ENCODE measurements around the gene GAS6. TPM values are rescaled to one million over a fixed set of nuclear protein-coding genes. Genes with fewer than 3 reads are reported as not detected.
"Not testable (repeated sequence)": the region's sequence is repeated elsewhere in the genome, so short reads cannot be mapped to it uniquely, and the experiment has no call there.

Gene GAS6
- total RNA-seq, 2 experiments from 2014 or later, result 0.16 to 0.27 TPM

GRCh38 chr13:113843864-113844556 lies 19.9 kb downstream of the GAS6 start:
- Mint-ChIP-seq H3K36me3 (peaks cover 4% of the 10 kb centered on the region), H3K9me3 (peaks cover 10% of the 10 kb centered on the region), H3K27ac (no peak overlapping the region), H3K4me3 (no peak overlapping the region), H3K4me1 (peaks cover 38% of the 10 kb centered on the region), H3K27me3 (peaks cover 11% of the 10 kb centered on the region)
- DNase-seq, result no peak

- Mint-ChIP-seq H3K9me3 (peaks cover 10% of the 10 kb centered on the region), H3K4me1 (peaks cover 38% of the 10 kb centered on the region)
- DNase-seq, result no peak
Observed at GRCh38 chr13:113843063-113843654, 20.7 kb downstream of the GAS6 start.

GRCh38 chr13:113842336-113843062 lies 21.4 kb downstream of the GAS6 start:
- no peak overlapping the region for H3K4me3 Mint-ChIP-seq
- H3K36me3 Mint-ChIP-seq, result peaks cover 4% of the 10 kb centered on the region
- peaks cover 38% of the 10 kb centered on the region for H3K4me1 Mint-ChIP-seq
- H3K27me3 Mint-ChIP-seq, result peaks cover 8% of the 10 kb centered on the region
- no peak overlapping the region for H3K27ac Mint-ChIP-seq
- H3K9me3 Mint-ChIP-seq, result peaks cover 10% of the 10 kb centered on the region
- no peak for DNase-seq

More at GRCh38 chr13:113843063-113843654, 20.7 kb downstream of the GAS6 start:
- Mint-ChIP-seq H3K36me3 (peaks cover 4% of the 10 kb centered on the region), H3K27ac (no peak overlapping the region), H3K27me3 (peaks cover 11% of the 10 kb centered on the region), H3K4me3 (no peak overlapping the region)

GRCh38 chr13:113841353-113841650 lies 22.6 kb downstream of the GAS6 start:
- peaks cover 8% of the 10 kb centered on the region for H3K27me3 Mint-ChIP-seq
- H3K27ac Mint-ChIP-seq, result no peak overlapping the region
- no peak overlapping the region for H3K4me3 Mint-ChIP-seq
- peaks cover 33% of the 10 kb centered on the region for H3K4me1 Mint-ChIP-seq
- DNase-seq, result no peak
- peaks cover 4% of the 10 kb centered on the region for H3K36me3 Mint-ChIP-seq
- peaks cover 10% of the 10 kb centered on the region for H3K9me3 Mint-ChIP-seq

GRCh38 chr13:113840541-113841352 lies 23.1 kb downstream of the GAS6 start:
- Mint-ChIP-seq H3K4me3 (no peak overlapping the region), H3K9me3 (peaks cover 10% of the 10 kb centered on the region), H3K27ac (no peak overlapping the region), H3K36me3 (peaks cover 4% of the 10 kb centered on the region), H3K27me3 (peaks cover 8% of the 10 kb centered on the region), H3K4me1 (peaks cover 28% of the 10 kb centered on the region)
- no peak for DNase-seq

GRCh38 chr13:113839536-113840204 lies 24.2 kb downstream of the GAS6 start:
- H3K27ac Mint-ChIP-seq, result no peak overlapping the region
- H3K27me3 Mint-ChIP-seq, result peaks cover 12% of the 10 kb centered on the region
- peaks cover 17% of the 10 kb centered on the region for H3K4me1 Mint-ChIP-seq
- H3K4me3 Mint-ChIP-seq, result no peak overlapping the region
- no peak for DNase-seq
- peaks cover 10% of the 10 kb centered on the region for H3K9me3 Mint-ChIP-seq
- peaks cover 4% of the 10 kb centered on the region for H3K36me3 Mint-ChIP-seq

GRCh38 chr13:113838711-113839201 lies 25.1 kb downstream of the GAS6 start:
- Mint-ChIP-seq H3K27me3 (peaks cover 9% of the 10 kb centered on the region), H3K36me3 (peaks cover 4% of the 10 kb centered on the region), H3K4me3 (no peak overlapping the region), H3K9me3 (peaks cover 10% of the 10 kb centered on the region), H3K4me1 (peaks cover 12% of the 10 kb centered on the region), H3K27ac (no peak overlapping the region)
- no peak for DNase-seq

- peaks cover 10% of the 10 kb centered on the region for H3K9me3 Mint-ChIP-seq
- no peak for DNase-seq
- H3K4me1 Mint-ChIP-seq, result peaks cover 10% of the 10 kb centered on the region
- H3K27me3 Mint-ChIP-seq, result peaks cover 9% of the 10 kb centered on the region
- H3K4me3 Mint-ChIP-seq, result no peak overlapping the region
- peaks cover 4% of the 10 kb centered on the region for H3K36me3 Mint-ChIP-seq
- no peak overlapping the region for H3K27ac Mint-ChIP-seq
Observed at GRCh38 chr13:113837560-113838355, 26.1 kb downstream of the GAS6 start.

GRCh38 chr13:113836768-113837559 lies 26.9 kb downstream of the GAS6 start:
- no peak for DNase-seq
- H3K9me3 Mint-ChIP-seq, result peaks cover 7% of the 10 kb centered on the region
- peaks cover 6% of the 10 kb centered on the region for H3K4me1 Mint-ChIP-seq
- peaks cover 6% of the 10 kb centered on the region for H3K27me3 Mint-ChIP-seq
- peaks cover 4% of the 10 kb centered on the region for H3K36me3 Mint-ChIP-seq
- no peak overlapping the region for H3K27ac Mint-ChIP-seq
- H3K4me3 Mint-ChIP-seq, result no peak overlapping the region

- no peak overlapping the region for H3K27ac Mint-ChIP-seq
- no peak for DNase-seq
- H3K36me3 Mint-ChIP-seq, result no peaks in the 10 kb centered on the region
- no peak overlapping the region for H3K4me3 Mint-ChIP-seq
- H3K4me1 Mint-ChIP-seq, result no peaks in the 10 kb centered on the region
- no peaks in the 10 kb centered on the region for H3K9me3 Mint-ChIP-seq
- H3K27me3 Mint-ChIP-seq, result peaks cover 4% of the 10 kb centered on the region
Observed at GRCh38 chr13:113835461-113836270, 28.2 kb downstream of the GAS6 start.

- Mint-ChIP-seq H3K4me3 (no peak overlapping the region), H3K27ac (no peak overlapping the region), H3K27me3 (peaks cover 4% of the 10 kb centered on the region), H3K9me3 (no peaks in the 10 kb centered on the region), H3K4me1 (no peaks in the 10 kb centered on the region), H3K36me3 (no peaks in the 10 kb centered on the region)
- no peak for DNase-seq
Observed at GRCh38 chr13:113834496-113835200, 29.2 kb downstream of the GAS6 start.

- H3K4me1 Mint-ChIP-seq, H3K36me3 Mint-ChIP-seq, H3K27me3 Mint-ChIP-seq, H3K4me3 Mint-ChIP-seq, H3K9me3 Mint-ChIP-seq, DNase-seq, H3K27ac Mint-ChIP-seq: not testable (repeated sequence)
Observed at GRCh38 chr13:113834006-113834405, 29.9 kb downstream of the GAS6 start.

All from activated naive CD8-positive, alpha-beta T cell treated with anti-CD3 and anti-CD28 coated beads for 36 hours (primary cell).